H1 (cell line): ENCODE results near the gene CCDC40. TPM values are rescaled to one million over a fixed set of nuclear protein-coding genes. Genes with fewer than 3 reads are reported as not detected.

Source experiments
- CTCF ChIA-PET: fragments of 300-600 bp; sonication (Branson Sonifier 250); formaldehyde crosslinking; loops from one replicate; lab custom pipeline; 2021; ENCODE audit not compliant: partially characterized antibody; lab: Charles Lee
- POLR2A ChIA-PET: fragments of 300-600 bp; sonication (Branson Sonifier 250); formaldehyde crosslinking; loops from one replicate; lab custom pipeline; 2021; ENCODE audit warnings: inconsistent platforms; ENCODE audit not compliant: partially characterized antibody; lab: Charles Lee
- DNase-seq, 2 experiments: peaks; one replicate each; pipeline versions ENCODE4 v3.0.0 to v3.0.0-alpha.2; 2010 to 2022; ENCODE audit warnings: low spot score in 2 of 2, low read depth in 1 of 2, mixed read lengths in 1 of 2
- FAIRE-seq: peaks from 2 replicates; lab custom pipeline; 2011; peaks lifted over from hg19 to GRCh38; lab: Jason Lieb, UNC
- H2AFZ ChIP-seq: 2 replicates; pipeline ENCODE4 v1.8.1; 2012; ENCODE audit warnings: low read length, inconsistent platforms
- H2AK5ac ChIP-seq: 2 replicates; pipeline ENCODE4 v1.6.1; 2013; ENCODE audit warnings: low read depth, low read length
- H2BK120ac ChIP-seq: replicated peaks from 2 replicates; pipeline ENCODE3; 2013; ENCODE audit warnings: low read depth, low read length, inconsistent platforms
- H2BK12ac ChIP-seq: 2 replicates; pipeline ENCODE4 v1.6.1; 2013; ENCODE audit warnings: low read depth, low read length
- H2BK15ac ChIP-seq: 2 replicates; pipeline ENCODE4 v1.6.1; 2013; ENCODE audit warnings: low read length
- H2BK20ac ChIP-seq: 2 replicates; pipeline ENCODE4 v1.6.1; 2013; ENCODE audit warnings: low read length
- H2BK5ac ChIP-seq: 2 replicates; pipeline ENCODE4 v1.6.1; 2013; ENCODE audit warnings: low read depth, low read length
- H3K14ac ChIP-seq: 2 replicates; pipeline ENCODE4 v1.6.1; 2013; ENCODE audit warnings: inconsistent platforms; ENCODE audit not compliant: insufficient read length
- H3K18ac ChIP-seq: 2 replicates; pipeline ENCODE4 v1.6.1; 2013; ENCODE audit warnings: low read length; ENCODE audit errors: extremely low read depth
- H3K23ac ChIP-seq: 2 replicates; pipeline ENCODE4 v1.6.1; 2013; ENCODE audit warnings: inconsistent platforms; ENCODE audit not compliant: insufficient read length
- H3K23me2 ChIP-seq: 2 replicates; pipeline ENCODE4 v1.6.1; 2013; ENCODE audit warnings: low read depth, low read length
- H3K27ac ChIP-seq: 2 replicates; pipeline ENCODE4 v1.6.1; 2011; ENCODE audit warnings: low read depth, low read length, inconsistent platforms
- H3K27me3 ChIP-seq, 4 experiments: replicated peaks in 1 of 4; 1 replicate in 1 of 4; 2 replicates in 3 of 4; pipeline versions ENCODE4 v1.6.1 to v1.8.1; 2011 to 2013; ENCODE audit warnings: low read length in 3 of 4, mild to moderate bottlenecking in 3 of 4, inconsistent platforms in 2 of 4, mixed read lengths in 2 of 4, moderate library complexity in 1 of 4; ENCODE audit not compliant: control insufficient read depth in 3 of 4, insufficient read depth in 3 of 4; ENCODE audit errors: extremely low read depth in 1 of 4
- H3K36me3 ChIP-seq, 4 experiments: 2 replicates each; pipeline versions ENCODE4 v1.6.1 to v1.8.1; 2011 to 2013; ENCODE audit warnings: mild to moderate bottlenecking in 4 of 4, low read length in 3 of 4, moderate library complexity in 2 of 4, control low read depth in 1 of 4, inconsistent platforms in 1 of 4; ENCODE audit not compliant: insufficient read depth in 4 of 4, control insufficient read depth in 2 of 4
- H3K4ac ChIP-seq: replicated peaks from 2 replicates; pipeline ENCODE3; 2013; ENCODE audit warnings: low read length, low read depth, mixed read lengths, inconsistent platforms; ENCODE audit not compliant: insufficient read length
- H3K4me1 ChIP-seq, 4 experiments: replicated peaks in 1 of 4; 1 replicate in 1 of 4; 2 replicates in 3 of 4; pipeline versions ENCODE4 v1.6.1 to v1.8.1; 2011 to 2013; ENCODE audit warnings: low read length in 3 of 4, inconsistent platforms in 2 of 4, mixed read lengths in 1 of 4; ENCODE audit not compliant: insufficient read depth in 4 of 4, control insufficient read depth in 3 of 4
- H3K4me2 ChIP-seq, 2 experiments: 2 replicates each; pipeline versions ENCODE4 v1.6.1 to v1.8.1; 2011 to 2013; ENCODE audit warnings: low read depth in 2 of 2, low read length in 2 of 2, control low read depth in 1 of 2, inconsistent platforms in 1 of 2, mild to moderate bottlenecking in 1 of 2; ENCODE audit not compliant: insufficient read depth in 1 of 2
- H3K4me3 ChIP-seq, 4 experiments: fragments of 200-600, 300-600 bp in 1 of 4; sonication (generic), shearing (Covaris generic), sonication (Bioruptor Twin) in 1 of 4; 2 replicates each; pipeline versions ENCODE4 v1.5.1 to v1.8.1; 2011 to 2016; ENCODE audit warnings: low read length in 4 of 4, low read depth in 3 of 4, control low read depth in 2 of 4, inconsistent platforms in 2 of 4, mild to moderate bottlenecking in 2 of 4, mixed read lengths in 1 of 4, moderate library complexity in 1 of 4; ENCODE audit not compliant: insufficient read depth in 2 of 4; ENCODE audit errors: extremely low read depth in 1 of 4
- H3K56ac ChIP-seq: replicated peaks from 2 replicates; pipeline ENCODE3; 2013; ENCODE audit warnings: low read depth, mild to moderate bottlenecking, mixed read lengths, low read length, inconsistent platforms; ENCODE audit not compliant: insufficient read length
- H3K79me1 ChIP-seq: 2 replicates; pipeline ENCODE4 v1.6.1; 2013; ENCODE audit warnings: low read depth, low read length, control low read depth
- H3K79me2 ChIP-seq, 2 experiments: 2 replicates each; pipeline versions ENCODE4 v1.6.1 to v1.8.1; 2012 to 2013; ENCODE audit warnings: low read length in 2 of 2, mild to moderate bottlenecking in 2 of 2, inconsistent platforms in 1 of 2; ENCODE audit not compliant: insufficient read depth in 2 of 2, control insufficient read depth in 1 of 2
- H3K9ac ChIP-seq, 4 experiments: replicated peaks in 1 of 4; 1 replicate in 1 of 4; 2 replicates in 3 of 4; pipeline versions ENCODE4 v1.6.1 to v1.8.1; 2011 to 2013; ENCODE audit warnings: low read depth in 3 of 4, low read length in 3 of 4, control low read depth in 2 of 4, mild to moderate bottlenecking in 2 of 4, moderate library complexity in 2 of 4, inconsistent platforms in 1 of 4; ENCODE audit errors: extremely low read depth in 1 of 4
- H3K9me3 ChIP-seq, 2 experiments: 2 replicates each; pipeline versions ENCODE4 v1.6.1 to v1.8.1; 2012 to 2013; ENCODE audit warnings: mild to moderate bottlenecking in 2 of 2, moderate library complexity in 2 of 2, control low read depth in 1 of 2, inconsistent platforms in 1 of 2, low read depth in 1 of 2, low read length in 1 of 2, mixed read lengths in 1 of 2; ENCODE audit not compliant: insufficient read depth in 2 of 2
- H4K20me1 ChIP-seq, 2 experiments: replicated peaks in 1 of 2; 2 replicates each; pipeline versions ENCODE3 to v1.8.1; 2011 to 2013; ENCODE audit warnings: inconsistent platforms in 2 of 2, low read length in 2 of 2, mild to moderate bottlenecking in 1 of 2; ENCODE audit not compliant: insufficient read depth in 2 of 2, control insufficient read depth in 1 of 2
- H4K5ac ChIP-seq: 2 replicates; pipeline ENCODE4 v1.6.1; 2013; ENCODE audit warnings: low read length, low read depth, mixed read lengths, inconsistent platforms; ENCODE audit not compliant: insufficient read length
- H4K8ac ChIP-seq: 2 replicates; pipeline ENCODE4 v1.8.0; 2013; ENCODE audit warnings: mild to moderate bottlenecking, moderate library complexity, low read length, inconsistent platforms; ENCODE audit not compliant: insufficient read depth; ENCODE audit errors: extremely low read depth
- H4K91ac ChIP-seq: replicated peaks from 2 replicates; pipeline ENCODE3; 2013; ENCODE audit warnings: low read length, mixed read lengths, inconsistent platforms; ENCODE audit not compliant: insufficient read length
- CHD1 ChIP-seq: IDR thresholded peaks from 2 replicates; pipeline ENCODE4 v1.6.1; 2012; ENCODE audit warnings: low read depth, low read length, improper control_type of control experiment
- RXRA ChIP-seq: IDR thresholded peaks from 2 replicates; pipeline ENCODE4 v1.6.1; 2011; ENCODE audit warnings: low read depth, mild to moderate bottlenecking, low read length, moderate library complexity; ENCODE audit not compliant: insufficient read depth
- SIRT6 ChIP-seq: IDR thresholded peaks from one replicate; pipeline ENCODE4 v1.7.1; 2012; ENCODE audit warnings: low read length, inconsistent platforms
- YY1 ChIP-seq: IDR thresholded peaks from 2 replicates; pipeline ENCODE4 v1.6.1; 2011; ENCODE audit warnings: low read depth, mild to moderate bottlenecking, low read length
- WGBS, 2 experiments: shearing (Covaris generic) in 1 of 2; methylation state at CpG; one replicate each; pipeline versions ENCODE4 v1.1.6 to v1.1.7; 2013 to 2015; ENCODE audit warnings: low lambda C conversion rate in 2 of 2, mixed read lengths in 2 of 2, inconsistent platforms in 1 of 2, low coverage in 1 of 2, missing lambda C conversion rate in 1 of 2; ENCODE audit not compliant: insufficient replicate concordance in 2 of 2, insufficient coverage in 1 of 2, insufficient read length in 1 of 2; ENCODE audit errors: extremely low coverage in 1 of 2, missing lambda C conversion rate in 1 of 2; 5-methylcytosine and 5-hydroxymethylcytosine counted together
- polyA plus RNA-seq, 7 experiments: library from polyadenylated mRNA; depleted of rRNA in 3 of 7; stranded (reverse) in 5 of 7; unstranded in 2 of 7; fragments of >200 nt in 5 of 7; fragments of 200-250 nt in 2 of 7; gene quantifications; 1 replicate in 5 of 7; 2 replicates in 1 of 7; 4 replicates in 1 of 7; pipeline versions ENCODE4 v1.2.1 to v1.2.3, GENCODE V29; 2011 to 2013; ENCODE audit warnings: missing spikeins in 2 of 7, mixed read lengths in 2 of 7
- total RNA-seq: library from RNA; stranded (reverse); fragmentation: NEBNext Ultra II Directional; extraction: Animal tissue kit (Norgen Biotek cat#: 25700); gene quantifications from 2 replicates; pipeline ENCODE4 v1.2.1, GENCODE V29; 2021
- TF ChIP-seq, protein P1 (sequence below): IDR thresholded peaks from 2 replicates; pipeline ENCODE4 v1.6.1; 2012; ENCODE audit warnings: inconsistent platforms
- TF ChIP-seq, protein P2 (sequence below): IDR thresholded peaks from 2 replicates; pipeline ENCODE4 v1.6.1; 2012; ENCODE audit warnings: low read length, inconsistent platforms

CCDC40 gene
- total and polyA plus RNA-seq, 2 of the 8 experiments (the other 6 are each of a cell fraction or from before 2014, with no cell fraction given): 4.1 to 11.5 TPM

DNA sequence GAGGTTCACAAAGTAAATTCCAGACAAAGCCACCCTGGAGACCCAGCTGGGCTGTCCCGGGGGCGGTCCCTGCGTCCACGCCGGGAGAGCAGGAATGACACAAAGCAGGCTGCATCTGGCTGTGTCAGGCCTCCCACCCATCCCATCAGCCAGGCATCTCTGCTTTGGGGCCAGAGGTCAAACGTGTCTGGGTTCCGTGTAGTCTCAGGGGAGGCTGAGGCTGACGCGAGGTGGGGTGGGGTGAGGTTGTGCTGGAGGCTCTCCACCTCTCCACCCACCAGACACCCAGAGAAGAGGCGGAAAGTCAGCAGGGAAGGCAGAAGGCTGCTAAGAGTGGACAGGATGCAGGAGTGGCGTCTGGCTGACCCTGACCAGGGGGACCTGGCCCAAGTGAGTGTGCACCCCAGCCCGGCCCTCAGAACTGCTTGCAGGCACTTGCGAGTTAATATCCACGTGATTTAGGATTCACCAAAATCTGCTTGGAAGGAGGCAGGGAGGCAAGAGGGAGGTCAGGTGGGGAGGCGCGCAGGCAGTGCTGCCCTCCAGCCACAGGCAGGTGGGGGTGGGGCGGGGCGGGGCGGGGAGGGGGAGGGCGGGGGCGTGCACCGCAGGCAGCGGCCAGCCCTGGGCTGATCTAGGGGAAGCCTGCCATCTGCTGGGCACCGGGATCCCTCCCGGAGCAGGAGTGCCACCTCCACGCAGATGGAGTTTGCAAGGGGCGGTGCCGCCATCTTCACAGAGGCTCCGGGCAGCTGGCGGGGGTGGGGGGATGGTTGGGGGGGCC lies 45.1 kb upstream of the CCDC40 start:
- H3K23ac ChIP-seq: no peak overlapping the region
- H3K27me3 ChIP-seq: peaks cover 0 to 2% (median 0%) of the 10 kb centered on the region in 4 experiments; a peak in 2 of 7 replicates
- H4K8ac ChIP-seq: no peak overlapping the region
- no peak overlapping the region for H3K14ac ChIP-seq
- H3K56ac ChIP-seq: no peak overlapping the region
- 78% methylated on average over 16 of the region's 30 CpGs; no CpG with 5 or more reads in 1 of the 2 experiments for WGBS, 2 experiments
- H3K79me1 ChIP-seq: peaks cover 11% of the 10 kb centered on the region
- H3K23me2 ChIP-seq: no peaks in the 10 kb centered on the region
- H3K4me1 ChIP-seq: peaks cover 15 to 37% (median 28%) of the 10 kb centered on the region in 4 experiments
- H4K91ac ChIP-seq: peak overlapping the region; percentile 49
- no peak overlapping the region for H2AK5ac ChIP-seq
- peaks cover 0 to 2% (median 0%) of the 10 kb centered on the region in 4 experiments; a peak in 1 of 8 replicates for H3K36me3 ChIP-seq
- ChIA-PET POLR2A (interaction anchor here (1.1 to 3.7 kb wide), 13 partner anchors 12 to 194 kb away, joined by 3 to 20 read pairs (median 5); partner anchors contain the start of gene CBX8), CTCF (interaction anchor here (0.6 to 4.6 kb wide), 16 partner anchors 11 to 183 kb away, joined by 3 to 53 read pairs (median 6); no protein-coding TSS in a partner anchor)
- peak overlapping the region; percentile 38; the same call in 1 of the 2 replicates for H3K18ac ChIP-seq
- no peak overlapping the region for H3K9ac ChIP-seq
- no peak overlapping the region for H2BK120ac ChIP-seq
- H4K20me1 ChIP-seq: peaks cover 9 to 17% of the 10 kb centered on the region in 2 experiments
- no peak overlapping the region for H3K4ac ChIP-seq
- H3K27ac ChIP-seq: peak overlapping the region; percentile 53; the same call in 1 of the 2 replicates
- peak overlapping the region; percentile 90 for H2BK15ac ChIP-seq
- H3K4me2 ChIP-seq: peak overlapping the region; percentile 54 to 67
- peak overlapping the region; percentile 68; the same call in 1 of the 2 replicates for H2BK12ac ChIP-seq
- peak overlapping the region; percentile 47 for H2BK5ac ChIP-seq
- H2AFZ ChIP-seq: no peak overlapping the region
- H3K79me2 ChIP-seq: peaks cover 0 to 26% of the 10 kb centered on the region in 2 experiments; a peak in 1 of 4 replicates
- peak overlapping the region in 1 of 4 experiments; percentile 55; a peak in 3 of 8 replicates for H3K4me3 ChIP-seq
- H2BK20ac ChIP-seq: 0 out of 2 replicates have a peak overlapping the region, but pooled peaks have one; percentile 80
- H4K5ac ChIP-seq: no peak overlapping the region
- no peaks in the 10 kb centered on the region for H3K9me3 ChIP-seq
- DNase-seq (peak; percentile 44 to 90), FAIRE-seq (no peak)
- TF ChIP-seq SIRT6: no peak
- TF ChIP-seq, protein P1, sequence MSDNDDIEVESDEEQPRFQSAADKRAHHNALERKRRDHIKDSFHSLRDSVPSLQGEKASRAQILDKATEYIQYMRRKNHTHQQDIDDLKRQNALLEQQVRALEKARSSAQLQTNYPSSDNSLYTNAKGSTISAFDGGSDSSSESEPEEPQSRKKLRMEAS: peak; percentile 44; the same call in 1 of the 2 replicates
- peak; percentile 77; the same call in 1 of the 2 replicates for TF ChIP-seq YY1
- TF ChIP-seq, protein P2, sequence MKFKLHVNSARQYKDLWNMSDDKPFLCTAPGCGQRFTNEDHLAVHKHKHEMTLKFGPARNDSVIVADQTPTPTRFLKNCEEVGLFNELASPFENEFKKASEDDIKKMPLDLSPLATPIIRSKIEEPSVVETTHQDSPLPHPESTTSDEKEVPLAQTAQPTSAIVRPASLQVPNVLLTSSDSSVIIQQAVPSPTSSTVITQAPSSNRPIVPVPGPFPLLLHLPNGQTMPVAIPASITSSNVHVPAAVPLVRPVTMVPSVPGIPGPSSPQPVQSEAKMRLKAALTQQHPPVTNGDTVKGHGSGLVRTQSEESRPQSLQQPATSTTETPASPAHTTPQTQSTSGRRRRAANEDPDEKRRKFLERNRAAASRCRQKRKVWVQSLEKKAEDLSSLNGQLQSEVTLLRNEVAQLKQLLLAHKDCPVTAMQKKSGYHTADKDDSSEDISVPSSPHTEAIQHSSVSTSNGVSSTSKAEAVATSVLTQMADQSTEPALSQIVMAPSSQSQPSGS: no peak
- no peak for TF ChIP-seq RXRA
- no peak for TF ChIP-seq CHD1
